Adrenal gland (tissue), 12 donors: ENCODE measurements around the gene MECR. TPM values are rescaled to one million over a fixed set of nuclear protein-coding genes. Genes with fewer than 3 reads are reported as not detected.

Experiments used
- polyA plus RNA-seq, 3 donors: library from polyadenylated mRNA; stranded (reverse); fragments of 200-250 nt in 2 of 3; fragments of 350-450 nt in 1 of 3; fragmentation: Illumina TruSeq in 1 of 3; extraction: RNeasy Lipid Tissue Mini Kit (QIAGEN cat#74804) in 1 of 3; gene quantifications; one replicate each; pipeline ENCODE4 v1.2.3, GENCODE V29; 2013 to 2014
- small RNA-seq, 2 donors: library from RNA; depleted of rRNA; stranded (forward); fragments of <200 nt; gene quantifications; one replicate each; pipeline ENCODE3, GENCODE V24; 2016
- total RNA-seq, 9 donors: library from RNA; depleted of rRNA in 4 of 9; stranded (reverse); fragments of >200 nt in 4 of 9; fragments of 120-200 nt in 1 of 9; fragmentation: NEBNext Ultra II Directional in 1 of 9; extraction: Animal tissue kit (Norgen Biotek cat#: 25700) in 1 of 9; gene quantifications; one replicate each; pipeline versions ENCODE4 v1.1.0 to v1.2.4, GENCODE V29; 2013 to 2023
- donor health status: healthy with polysubstance abuse.
- donor health status: Bipolar disorder and iron deficiency.
- donor health status: DM: yes; HTN: yes; CAD: no.
- donor health status: DM: no; HTN: no; CAD: no.
- donor health status: DM: no; HTN: no; CAD: no.
- donor health status: DM: yes; HTN: yes; CAD: no.

The MECR gene
- total and polyA plus RNA-seq, 12 donors = 26.1 to 53.1 (median 33.5) TPM

Small RNA genes within 50 kb of the gene (small RNA-seq; reads per million reads assigned to genes)
- 0 reads per million in 2 donors for gene RF02271

Other genes with a start within 250 kb of the MECR start
- 10 to 100 TPM in 2 of 9 donors, 1 to 10 TPM in 7; 1.8 to 13.3 (median 6.0) TPM for gene TMEM200B, start 107.0 kb downstream of the MECR start, total RNA-seq
- gene TMEM200B, start 107.0 kb downstream of the MECR start, polyA plus RNA-seq = 1 to 10 TPM; 1.8 to 3.3 (median 2.4) TPM
- 10 to 100 TPM; 35.1 to 77.4 (median 51.0) TPM for gene SRSF4, start 49.0 kb downstream of the MECR start, total RNA-seq
- 100 to 1,000 TPM in 2 of 3 donors, 10 to 100 TPM in 1; 77.0 to 120 (median 118) TPM for gene SRSF4, start 49.0 kb downstream of the MECR start, polyA plus RNA-seq
- 10 to 100 TPM in 3 of 9 donors, 1 to 10 TPM in 6; 1.9 to 14.4 (median 7.0) TPM for gene PTPRU, start 5.6 kb upstream of the MECR start, total RNA-seq
- 1 to 10 TPM; 1.4 to 9.3 (median 4.4) TPM for gene PTPRU, start 5.6 kb upstream of the MECR start, polyA plus RNA-seq